ENCODE measurements around the gene ASTN2.

Gene ASTN2

GRCh38 chr9:117021906-117022305, 393.0 kb downstream of the ASTN2 start:
- Histone ChIP-seq H3K36me3 (ENCODE audit: insufficient read depth, low read length) (no peaks in the 10 kb centered on the region), H3K9me3 (ENCODE audit: low read length) (no peaks in the 10 kb centered on the region), H3K4me3 (ENCODE audit: low read length) (no peak overlapping the region), H2AFZ (ENCODE audit: low read depth, low read length) (no peak overlapping the region), H3K27me3 (ENCODE audit: insufficient read depth, low read length) (no peaks in the 10 kb centered on the region), H3K4me1 (ENCODE audit: insufficient read depth, low read length) (no peaks in the 10 kb centered on the region)

GRCh38 chr9:117018966-117019617, 395.8 kb downstream of the ASTN2 start:
- Histone ChIP-seq H3K36me3 (ENCODE audit: insufficient read depth, low read length) (no peaks in the 10 kb centered on the region), H3K9me3 (ENCODE audit: low read length) (no peaks in the 10 kb centered on the region), H2AFZ (ENCODE audit: low read depth, low read length) (no peak overlapping the region), H3K4me3 (ENCODE audit: low read length) (no peak overlapping the region), H3K27me3 (ENCODE audit: insufficient read depth, low read length) (no peaks in the 10 kb centered on the region), H3K4me1 (ENCODE audit: insufficient read depth, low read length) (no peaks in the 10 kb centered on the region)

GRCh38 chr9:117017414-117017985, 397.4 kb downstream of the ASTN2 start:
- Histone ChIP-seq H3K36me3 (ENCODE audit: insufficient read depth, low read length) (no peaks in the 10 kb centered on the region), H2AFZ (ENCODE audit: low read depth, low read length) (no peak overlapping the region), H3K9me3 (ENCODE audit: low read length) (no peaks in the 10 kb centered on the region), H3K4me1 (ENCODE audit: insufficient read depth, low read length) (no peaks in the 10 kb centered on the region), H3K27me3 (ENCODE audit: insufficient read depth, low read length) (no peaks in the 10 kb centered on the region), H3K4me3 (ENCODE audit: low read length) (no peak overlapping the region)

DNA sequence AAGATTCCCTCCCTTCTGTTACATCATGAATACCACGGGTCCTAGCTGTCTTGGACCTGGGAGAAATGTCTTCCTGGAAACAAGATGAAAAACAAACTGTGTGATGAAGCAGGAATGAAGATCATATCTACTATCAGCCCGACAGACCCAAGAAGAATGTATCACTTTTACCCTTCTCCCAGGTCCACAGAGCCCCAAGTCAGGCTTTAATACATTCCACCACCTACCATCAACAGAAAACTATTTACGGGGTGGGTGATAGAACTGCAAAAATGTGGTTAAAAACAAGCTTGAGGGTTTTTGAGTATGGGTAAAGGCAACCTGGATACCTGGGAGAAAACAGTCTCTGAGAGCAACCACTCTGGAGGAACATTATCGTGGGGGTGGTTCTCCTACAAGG, 400.8 kb downstream of the ASTN2 start:
- H3K27me3 ChIP-seq (ENCODE audit: insufficient read depth, low read length), result no peaks in the 10 kb centered on the region
- H3K36me3 ChIP-seq (ENCODE audit: insufficient read depth, low read length), result no peaks in the 10 kb centered on the region
- no peak overlapping the region for H3K4me3 ChIP-seq (ENCODE audit: low read length)
- H3K4me1 ChIP-seq (ENCODE audit: insufficient read depth, low read length), result no peaks in the 10 kb centered on the region
- H2AFZ ChIP-seq (ENCODE audit: low read depth, low read length), result no peak overlapping the region
- no peaks in the 10 kb centered on the region for H3K9me3 ChIP-seq (ENCODE audit: low read length)

DNA sequence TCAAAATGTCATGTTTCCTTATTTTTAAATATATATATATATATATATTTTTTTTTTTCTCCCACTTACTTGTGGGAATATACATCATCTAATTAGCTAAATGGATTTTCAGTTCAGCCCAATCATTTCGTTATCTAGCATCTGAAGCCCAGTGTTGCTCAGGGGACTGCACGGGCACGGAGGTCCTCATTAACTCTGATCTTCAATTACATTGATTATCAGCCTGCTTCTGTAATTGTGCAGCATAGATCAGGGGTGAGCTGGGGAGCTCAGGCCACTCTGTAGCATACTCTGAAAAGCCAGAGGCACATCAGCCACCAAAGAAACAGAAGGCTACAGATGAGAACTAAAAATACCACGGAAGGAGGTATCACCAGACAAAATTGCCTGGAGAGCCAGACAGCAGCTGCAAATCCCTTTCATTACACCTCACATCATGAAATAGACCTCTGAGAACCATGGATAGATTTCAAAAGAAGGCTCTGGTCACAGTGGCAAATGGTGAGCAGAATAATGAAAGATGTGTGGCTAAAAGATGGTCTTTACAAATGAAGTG, 401.3 kb downstream of the ASTN2 start:
- H2AFZ ChIP-seq (ENCODE audit: low read depth, low read length), result no peak overlapping the region
- H3K27me3 ChIP-seq (ENCODE audit: insufficient read depth, low read length), result no peaks in the 10 kb centered on the region
- no peaks in the 10 kb centered on the region for H3K9me3 ChIP-seq (ENCODE audit: low read length)
- H3K4me1 ChIP-seq (ENCODE audit: insufficient read depth, low read length), result no peaks in the 10 kb centered on the region
- no peak overlapping the region for H3K4me3 ChIP-seq (ENCODE audit: low read length)
- H3K36me3 ChIP-seq (ENCODE audit: insufficient read depth, low read length), result no peaks in the 10 kb centered on the region

DNA sequence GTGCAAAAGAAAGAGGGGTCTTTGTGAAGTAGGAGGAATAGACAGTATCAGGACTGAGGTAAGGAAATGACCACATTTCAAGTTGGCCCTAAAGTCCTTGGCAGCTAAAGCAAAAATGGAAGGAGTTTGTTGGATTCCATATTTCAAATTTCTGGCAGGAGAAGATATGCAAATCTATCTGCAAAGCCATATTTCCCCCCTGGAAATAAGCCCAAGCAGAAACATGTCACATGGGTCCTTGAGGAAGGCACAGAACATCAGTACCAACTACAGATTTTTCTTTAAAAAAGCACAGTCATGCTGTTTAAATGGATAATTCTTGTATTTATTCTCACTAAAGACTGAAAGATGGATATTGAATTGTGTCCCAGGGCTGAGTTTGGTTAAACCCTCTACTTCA, 404.8 kb downstream of the ASTN2 start:
- Histone ChIP-seq H3K27me3 (ENCODE audit: insufficient read depth, low read length) (no peaks in the 10 kb centered on the region), H2AFZ (ENCODE audit: low read depth, low read length) (no peak overlapping the region), H3K9me3 (ENCODE audit: low read length) (no peaks in the 10 kb centered on the region), H3K4me3 (ENCODE audit: low read length) (no peak overlapping the region), H3K4me1 (ENCODE audit: insufficient read depth, low read length) (no peaks in the 10 kb centered on the region), H3K36me3 (ENCODE audit: insufficient read depth, low read length) (no peaks in the 10 kb centered on the region)

GRCh38 chr9:117008876-117009275, 406.0 kb downstream of the ASTN2 start:
- Histone ChIP-seq H3K4me1 (ENCODE audit: insufficient read depth, low read length) (no peaks in the 10 kb centered on the region), H3K9me3 (ENCODE audit: low read length) (no peaks in the 10 kb centered on the region), H3K36me3 (ENCODE audit: insufficient read depth, low read length) (no peaks in the 10 kb centered on the region), H3K4me3 (ENCODE audit: low read length) (no peak overlapping the region), H2AFZ (ENCODE audit: low read depth, low read length) (no peak overlapping the region), H3K27me3 (ENCODE audit: insufficient read depth, low read length) (no peaks in the 10 kb centered on the region)

GRCh38 chr9:117008461-117008860, 406.4 kb downstream of the ASTN2 start:
- Histone ChIP-seq H3K4me3 (ENCODE audit: low read length) (no peak overlapping the region), H3K9me3 (ENCODE audit: low read length) (no peaks in the 10 kb centered on the region), H3K36me3 (ENCODE audit: insufficient read depth, low read length) (no peaks in the 10 kb centered on the region)

DNA sequence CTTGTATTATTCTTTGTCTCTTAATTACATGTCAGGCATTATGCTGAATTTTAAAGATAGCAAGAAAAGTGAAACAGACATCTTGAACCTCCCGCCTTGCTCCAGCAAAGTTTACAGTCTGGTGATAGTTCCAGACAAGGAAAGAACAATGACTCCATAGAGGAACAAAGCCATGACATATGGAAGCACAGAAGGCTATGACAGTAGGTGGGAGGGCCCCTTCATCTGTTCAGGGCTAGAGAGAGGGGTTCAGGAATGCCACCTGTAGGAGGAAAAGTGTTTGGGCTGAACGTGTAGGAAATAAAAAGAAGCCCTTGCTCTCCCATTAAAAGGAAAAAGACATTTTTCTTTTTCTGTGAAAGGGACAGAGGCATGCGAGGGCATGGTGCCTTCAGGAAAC, 412.2 kb downstream of the ASTN2 start:
- no peaks in the 10 kb centered on the region for H3K9me3 ChIP-seq (ENCODE audit: low read length)
- no peaks in the 10 kb centered on the region for H3K27me3 ChIP-seq (ENCODE audit: insufficient read depth, low read length)
- no peaks in the 10 kb centered on the region for H3K36me3 ChIP-seq (ENCODE audit: insufficient read depth, low read length)
- H3K4me1 ChIP-seq (ENCODE audit: insufficient read depth, low read length), result no peaks in the 10 kb centered on the region
- no peak overlapping the region for H3K4me3 ChIP-seq (ENCODE audit: low read length)
- no peak overlapping the region for H2AFZ ChIP-seq (ENCODE audit: low read depth, low read length)

More at GRCh38 chr9:117008461-117008860, 406.4 kb downstream of the ASTN2 start:
- Histone ChIP-seq H3K27me3 (ENCODE audit: insufficient read depth, low read length) (no peaks in the 10 kb centered on the region), H2AFZ (ENCODE audit: low read depth, low read length) (no peak overlapping the region), H3K4me1 (ENCODE audit: insufficient read depth, low read length) (no peaks in the 10 kb centered on the region)

GRCh38 chr9:117000834-117001233, 414.0 kb downstream of the ASTN2 start:
- H3K9me3 ChIP-seq (ENCODE audit: low read length), result no peaks in the 10 kb centered on the region
- no peak overlapping the region for H2AFZ ChIP-seq (ENCODE audit: low read depth, low read length)
- H3K36me3 ChIP-seq (ENCODE audit: insufficient read depth, low read length), result no peaks in the 10 kb centered on the region
- no peak overlapping the region for H3K4me3 ChIP-seq (ENCODE audit: low read length)
- H3K27me3 ChIP-seq (ENCODE audit: insufficient read depth, low read length), result no peaks in the 10 kb centered on the region
- H3K4me1 ChIP-seq (ENCODE audit: insufficient read depth, low read length), result peaks cover 5% of the 10 kb centered on the region

DNA sequence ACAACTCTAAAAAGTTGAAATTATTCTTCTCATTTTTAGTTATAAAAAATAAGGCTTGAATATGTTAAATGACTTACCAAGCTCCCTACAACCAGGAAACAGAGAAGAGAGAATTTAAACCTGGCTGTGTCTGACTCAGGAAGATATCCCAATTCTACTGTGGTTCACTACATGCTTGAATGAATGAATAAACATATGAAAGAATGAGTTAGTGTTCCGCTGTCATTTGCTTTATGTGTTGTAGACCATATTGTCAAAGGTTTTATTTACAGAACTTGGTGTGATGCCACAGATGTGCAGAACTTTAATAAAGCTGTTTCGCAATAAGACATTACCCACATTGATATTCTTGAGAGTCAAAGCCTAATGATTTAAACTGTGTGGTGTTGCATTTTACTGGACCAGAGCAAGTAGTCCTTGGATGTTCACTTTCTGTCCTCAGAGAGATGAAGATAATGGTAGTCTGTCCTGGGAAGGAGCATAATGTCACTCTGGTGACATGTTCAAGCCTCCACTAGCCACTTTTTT, 414.6 kb downstream of the ASTN2 start:
- Histone ChIP-seq H3K4me1 (ENCODE audit: insufficient read depth, low read length) (peaks cover 5% of the 10 kb centered on the region), H3K4me3 (ENCODE audit: low read length) (no peak overlapping the region), H3K9me3 (ENCODE audit: low read length) (no peaks in the 10 kb centered on the region), H3K27me3 (ENCODE audit: insufficient read depth, low read length) (no peaks in the 10 kb centered on the region), H2AFZ (ENCODE audit: low read depth, low read length) (no peak overlapping the region), H3K36me3 (ENCODE audit: insufficient read depth, low read length) (no peaks in the 10 kb centered on the region)

DNA sequence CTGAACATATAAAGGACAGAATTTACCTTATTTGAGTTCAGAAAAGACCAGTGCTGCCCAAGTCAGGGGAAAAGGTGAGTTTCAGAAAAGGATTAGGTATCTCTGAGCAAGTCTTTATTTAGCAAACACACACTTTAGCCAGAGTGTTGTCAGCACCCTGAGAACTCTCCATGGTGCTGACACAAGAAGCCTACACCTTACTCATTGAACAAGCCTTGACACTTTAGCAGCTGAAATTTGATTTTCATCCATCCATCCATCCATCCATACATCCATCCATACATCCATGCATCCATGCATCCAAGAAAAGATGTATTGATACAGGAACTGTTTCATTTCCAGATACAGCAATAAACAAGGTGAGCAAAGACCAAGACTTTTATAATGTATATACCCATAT, 416.6 kb downstream of the ASTN2 start:
- H3K4me3 ChIP-seq (ENCODE audit: low read length), result no peak overlapping the region
- H3K36me3 ChIP-seq (ENCODE audit: insufficient read depth, low read length), result no peaks in the 10 kb centered on the region
- H3K4me1 ChIP-seq (ENCODE audit: insufficient read depth, low read length), result peaks cover 5% of the 10 kb centered on the region
- H3K9me3 ChIP-seq (ENCODE audit: low read length), result no peaks in the 10 kb centered on the region
- H2AFZ ChIP-seq (ENCODE audit: low read depth, low read length), result no peak overlapping the region
- no peaks in the 10 kb centered on the region for H3K27me3 ChIP-seq (ENCODE audit: insufficient read depth, low read length)

GRCh38 chr9:116992865-116993264, 422.0 kb downstream of the ASTN2 start:
- Histone ChIP-seq H3K36me3 (ENCODE audit: insufficient read depth, low read length) (no peaks in the 10 kb centered on the region), H2AFZ (ENCODE audit: low read depth, low read length) (no peak overlapping the region), H3K27me3 (ENCODE audit: insufficient read depth, low read length) (no peaks in the 10 kb centered on the region), H3K9me3 (ENCODE audit: low read length) (no peaks in the 10 kb centered on the region), H3K4me1 (ENCODE audit: insufficient read depth, low read length) (peaks cover 5% of the 10 kb centered on the region), H3K4me3 (ENCODE audit: low read length) (no peak overlapping the region)
